Body of pancreas (tissue), 4 donors: Measurements from ENCODE around the gene MTX1. TPM values are rescaled to one million over a fixed set of nuclear protein-coding genes. Genes with fewer than 3 reads are reported as not detected.

Experiments used
- ATAC-seq: fragments of 150-250 bp; one replicate; pipeline ENCODE4 v1.9.1; 2016
- DNase-seq, 4 donors: peaks; one replicate each; pipeline ENCODE4 v3.0.0-alpha.2; 2019
- H3K27ac ChIP-seq, 4 donors: fragments of 200-600 bp; sonication (generic); 1 replicate in 3 of 4; 2 replicates in 1 of 4; pipeline versions ENCODE4 v1.5.1 to v1.6.1; 2016 to 2019; ENCODE audit warnings: mild to moderate bottlenecking in 1 of 4, mixed read lengths in 1 of 4, moderate library complexity in 1 of 4
- H3K27me3 ChIP-seq, 2 donors: fragments of 200-600 bp; sonication (generic); one replicate each; pipeline ENCODE4 v1.6.0; 2016; ENCODE audit warnings: mild to moderate bottlenecking in 1 of 2
- H3K36me3 ChIP-seq, 2 donors: fragments of 200-600 bp; sonication (generic); replicated peaks in 1 of 2; 2 replicates each; pipeline ENCODE4 v1.5.1; 2016; ENCODE audit warnings: low read depth in 2 of 2; ENCODE audit not compliant: insufficient read depth in 1 of 2
- H3K4me1 ChIP-seq: fragments of 200-600 bp; sonication (generic); one replicate; pipeline ENCODE4 v1.6.0; 2016
- H3K4me3 ChIP-seq, 2 donors: fragments of 200-600 bp; sonication (generic); 1 replicate in 1 of 2; 2 replicates in 1 of 2; pipeline ENCODE4 v1.5.1; 2016 to 2019
- H3K9me3 ChIP-seq, 3 donors: fragments of 200-600 bp; sonication (generic); 1 replicate in 2 of 3; 2 replicates in 1 of 3; pipeline ENCODE4 v1.5.1; 2016
- POLR2A ChIP-seq, 3 donors: fragments of 450-650 bp; IDR thresholded peaks; one replicate each; pipeline ENCODE4 v1.6.1; 2016; ENCODE audit warnings: antibody characterized with exemption in 3 of 3, mild to moderate bottlenecking in 2 of 3
- WGBS, 2 donors: methylation state at CpG; one replicate each; pipeline ENCODE4 v1.1.5; 2017; 5-methylcytosine and 5-hydroxymethylcytosine counted together
- intact Hi-C: fragments of 100-400 bp; cut with DNase I; formaldehyde crosslinking; loops from one replicate; pipeline ENCODE4 v1.15.1; 2023
- total RNA-seq, 2 donors: library from RNA; depleted of rRNA; stranded (reverse); fragments of >200 nt; gene quantifications; one replicate each; pipeline ENCODE4 v1.1.0, GENCODE V29; 2016
- TF ChIP-seq, protein P1 (sequence below), 7 experiments: fragments of 450-650 bp in 4 of 7; fragments of 200-600 bp in 3 of 7; sonication (generic) in 3 of 7; IDR thresholded peaks; one replicate each; pipeline ENCODE4 v1.5.1; 2016 to 2019; ENCODE audit warnings: antibody characterized with exemption in 7 of 7

MTX1 gene
- total RNA-seq, 2 donors from 2014 or later = 5.9 to 16.3 TPM

DNA sequence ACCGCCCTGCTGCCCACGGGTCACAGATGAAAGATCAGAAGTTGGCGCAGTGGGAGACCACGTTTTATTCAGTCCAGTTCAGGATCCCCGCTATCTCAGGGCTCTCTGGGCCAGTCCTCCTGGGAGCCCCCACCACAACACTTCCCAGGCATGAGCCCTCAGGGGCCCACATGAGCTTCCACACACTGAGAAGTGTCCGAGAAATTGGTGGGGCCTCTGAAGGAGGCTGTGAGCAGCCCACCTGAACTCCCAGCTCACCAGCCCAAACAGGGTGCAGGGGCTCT, 22.8 kb upstream of the MTX1 start:
- Histone ChIP-seq H3K4me3 (no peak overlapping the region), H3K27ac (peak overlapping the region; percentile 86 to 94 (median 92)), H3K27me3 (no peaks in the 10 kb centered on the region), H3K36me3 (no peaks in the 10 kb centered on the region), H3K4me1 (peaks cover 46% of the 10 kb centered on the region), H3K9me3 (no peaks in the 10 kb centered on the region)
- intact Hi-C loops = no loop called here
- no peak for TF ChIP-seq POLR2A (IDR thresholded peaks at IDR 0.05)
- TF ChIP-seq, protein P1, sequence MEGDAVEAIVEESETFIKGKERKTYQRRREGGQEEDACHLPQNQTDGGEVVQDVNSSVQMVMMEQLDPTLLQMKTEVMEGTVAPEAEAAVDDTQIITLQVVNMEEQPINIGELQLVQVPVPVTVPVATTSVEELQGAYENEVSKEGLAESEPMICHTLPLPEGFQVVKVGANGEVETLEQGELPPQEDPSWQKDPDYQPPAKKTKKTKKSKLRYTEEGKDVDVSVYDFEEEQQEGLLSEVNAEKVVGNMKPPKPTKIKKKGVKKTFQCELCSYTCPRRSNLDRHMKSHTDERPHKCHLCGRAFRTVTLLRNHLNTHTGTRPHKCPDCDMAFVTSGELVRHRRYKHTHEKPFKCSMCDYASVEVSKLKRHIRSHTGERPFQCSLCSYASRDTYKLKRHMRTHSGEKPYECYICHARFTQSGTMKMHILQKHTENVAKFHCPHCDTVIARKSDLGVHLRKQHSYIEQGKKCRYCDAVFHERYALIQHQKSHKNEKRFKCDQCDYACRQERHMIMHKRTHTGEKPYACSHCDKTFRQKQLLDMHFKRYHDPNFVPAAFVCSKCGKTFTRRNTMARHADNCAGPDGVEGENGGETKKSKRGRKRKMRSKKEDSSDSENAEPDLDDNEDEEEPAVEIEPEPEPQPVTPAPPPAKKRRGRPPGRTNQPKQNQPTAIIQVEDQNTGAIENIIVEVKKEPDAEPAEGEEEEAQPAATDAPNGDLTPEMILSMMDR (IDR thresholded peaks at IDR 0.05) = no peak
- 24 to 38% methylated on average over 6 of the region's 6 CpGs for WGBS, 2 donors
- DNase-seq (no peak), ATAC-seq (no peak)

DNA sequence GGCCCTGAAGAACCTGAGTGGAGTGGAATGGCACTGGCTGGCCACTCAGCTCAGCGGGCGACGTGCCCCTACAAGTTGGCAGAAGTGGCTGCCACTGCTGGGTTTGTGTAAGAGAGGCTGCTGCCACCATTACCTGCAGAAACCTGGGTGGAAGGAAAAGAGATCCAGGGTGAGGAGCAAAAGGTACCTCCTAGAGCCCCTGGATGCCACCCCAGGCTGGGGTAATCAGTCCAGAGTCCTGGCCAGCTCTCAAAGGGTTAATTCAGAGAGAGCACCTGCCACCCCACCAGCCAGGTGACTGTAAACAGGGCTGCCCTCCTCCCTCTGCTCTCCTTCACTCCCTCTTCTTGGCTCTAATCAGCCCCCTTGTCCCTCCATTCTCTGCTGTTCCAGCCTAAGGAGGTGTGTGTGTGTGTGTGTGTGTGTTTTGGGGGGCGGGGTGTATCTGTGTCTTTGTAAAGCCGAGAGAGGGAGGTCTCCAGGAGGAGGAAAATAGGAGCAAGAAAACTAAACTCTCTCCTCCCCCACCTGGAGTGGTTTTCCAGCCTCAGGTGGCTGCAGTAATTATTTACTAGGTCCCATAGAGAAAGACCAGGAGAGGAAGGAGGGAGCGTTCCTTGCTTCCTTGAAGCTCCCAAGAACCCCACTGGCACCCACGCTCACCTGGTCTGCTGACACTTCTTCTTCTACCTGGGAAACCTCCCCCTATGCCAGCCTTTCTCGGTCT, 22.3 kb upstream of the MTX1 start:
- peak overlapping the region; percentile 86 to 94 (median 92) for H3K27ac ChIP-seq
- peak; percentile 33 for ATAC-seq
- H3K27me3 ChIP-seq = no peaks in the 10 kb centered on the region
- TF ChIP-seq POLR2A (IDR thresholded peaks at IDR 0.05) = peak in 2 of 3 donors; percentile 20 to 51
- TF ChIP-seq, protein P1 (IDR thresholded peaks at IDR 0.05) = no peak
- H3K9me3 ChIP-seq = no peaks in the 10 kb centered on the region
- peaks cover 46% of the 10 kb centered on the region for H3K4me1 ChIP-seq
- intact Hi-C loops = no loop called here
- no peak overlapping the region for H3K4me3 ChIP-seq
- peak; percentile 31 to 64 (median 54) for DNase-seq
- 28 to 40% methylated on average over 8 of the region's 8 CpGs for WGBS, 2 donors
- H3K36me3 ChIP-seq = no peaks in the 10 kb centered on the region

DNA sequence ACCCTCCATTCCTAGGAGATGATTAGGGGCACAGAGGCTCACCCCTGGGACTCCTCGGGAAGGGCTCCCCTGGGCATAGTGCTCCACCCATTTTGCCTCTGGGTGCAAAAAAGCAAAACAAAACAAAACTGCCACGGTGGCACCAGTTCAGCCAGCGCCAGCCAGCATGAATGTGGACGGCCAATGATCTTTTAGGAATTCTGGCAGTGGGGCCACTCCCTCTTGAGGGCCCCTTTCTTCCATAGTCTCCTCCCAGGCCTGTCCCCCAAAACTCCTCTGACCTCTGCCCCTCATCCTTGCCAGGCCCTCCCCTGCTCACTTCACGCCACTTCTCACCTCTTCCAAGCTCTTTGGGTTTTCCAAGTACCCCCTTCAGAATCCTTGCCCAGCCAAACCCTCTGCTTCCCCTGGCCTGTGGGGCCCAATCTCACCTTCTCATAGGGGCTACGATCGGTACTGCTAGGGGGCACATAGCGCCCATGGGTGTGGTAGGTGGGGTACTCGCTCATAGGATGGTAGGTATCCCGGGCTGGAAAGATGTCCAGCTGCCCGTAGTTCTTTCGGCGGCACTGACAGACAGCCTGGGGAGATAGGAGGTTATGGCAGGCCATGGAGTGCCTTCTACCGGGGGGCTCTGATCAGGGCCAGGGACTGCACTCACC, 21.6 kb upstream of the MTX1 start:
- TF ChIP-seq, protein P1 (IDR thresholded peaks at IDR 0.05) = no peak
- TF ChIP-seq POLR2A (IDR thresholded peaks at IDR 0.05) = peak in 1 of 3 donors; percentile 9
- 18 to 36% methylated on average over 9 to 14 of the region's 14 CpGs for WGBS, 2 donors
- peak overlapping the region; percentile 86 to 94 (median 92) for H3K27ac ChIP-seq
- H3K4me3 ChIP-seq = no peak overlapping the region
- H3K27me3 ChIP-seq = no peaks in the 10 kb centered on the region
- intact Hi-C loops = no loop called here
- H3K9me3 ChIP-seq = no peaks in the 10 kb centered on the region
- no peaks in the 10 kb centered on the region for H3K36me3 ChIP-seq
- ATAC-seq = no peak
- peaks cover 46% of the 10 kb centered on the region for H3K4me1 ChIP-seq
- peak in 1 of 4 donors; percentile 34 for DNase-seq

DNA sequence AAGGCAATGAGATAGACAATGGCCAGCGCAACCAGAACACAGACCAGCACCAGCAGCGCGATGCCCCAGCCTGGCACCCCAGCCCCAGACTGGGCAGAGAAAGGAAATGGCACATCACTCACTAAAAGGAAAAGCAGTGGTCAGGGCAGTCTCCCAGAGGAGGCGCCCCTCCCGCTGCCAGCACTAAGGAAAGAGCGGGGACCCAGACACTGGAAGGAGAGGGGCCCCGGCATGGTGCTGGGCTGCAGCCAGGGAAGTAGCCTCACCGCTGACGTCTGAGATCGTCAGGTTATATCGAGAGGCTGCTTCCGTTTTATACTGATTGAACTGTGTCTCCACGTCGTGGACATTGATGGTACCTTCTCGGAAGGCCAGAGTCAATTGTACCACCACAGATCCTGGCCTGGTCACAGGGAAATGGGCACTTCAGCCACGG, 21.0 kb upstream of the MTX1 start:
- Histone ChIP-seq H3K4me1 (peaks cover 52% of the 10 kb centered on the region), H3K27ac (peak overlapping the region; percentile 86 to 94 (median 92)), H3K27me3 (no peaks in the 10 kb centered on the region), H3K9me3 (no peaks in the 10 kb centered on the region), H3K4me3 (no peak overlapping the region), H3K36me3 (no peaks in the 10 kb centered on the region)
- DNase-seq = peak in 1 of 4 donors; percentile 43
- intact Hi-C loops = no loop called here
- no peak for TF ChIP-seq POLR2A (IDR thresholded peaks at IDR 0.05)
- TF ChIP-seq, protein P1 (IDR thresholded peaks at IDR 0.05) = no peak
- WGBS, 2 donors = 41 to 53% methylated on average over 11 to 16 of the region's 16 CpGs
- no peak for ATAC-seq
